Measurements from ENCODE around the gene NOC2L. TPM values are rescaled to one million over a fixed set of nuclear protein-coding genes. Genes with fewer than 3 reads are reported as not detected.

NOC2L gene
- total and polyA plus RNA-seq, 8 donors: 44.9 to 76.8 (median 55.2) TPM

DNA sequence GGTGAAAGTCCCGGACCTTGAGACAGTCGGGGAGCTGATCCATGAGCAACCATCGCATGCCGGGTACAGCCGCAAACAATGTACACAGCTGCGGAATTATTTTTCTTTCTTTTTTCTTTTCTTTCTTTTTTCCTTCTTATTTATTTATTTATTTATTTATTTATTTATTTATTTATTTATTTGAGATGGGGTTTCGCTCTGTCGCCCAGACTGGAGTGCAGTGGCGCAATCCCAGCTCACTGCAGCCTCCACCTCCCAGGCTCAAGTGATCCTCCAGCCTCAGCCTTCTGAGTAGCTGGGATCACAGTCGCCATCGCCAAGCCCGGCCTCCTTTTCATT is 25.4 kb upstream of the NOC2L start:
- no peaks in the 10 kb centered on the region for H3K36me3 ChIP-seq
- TF ChIP-seq, protein P1, sequence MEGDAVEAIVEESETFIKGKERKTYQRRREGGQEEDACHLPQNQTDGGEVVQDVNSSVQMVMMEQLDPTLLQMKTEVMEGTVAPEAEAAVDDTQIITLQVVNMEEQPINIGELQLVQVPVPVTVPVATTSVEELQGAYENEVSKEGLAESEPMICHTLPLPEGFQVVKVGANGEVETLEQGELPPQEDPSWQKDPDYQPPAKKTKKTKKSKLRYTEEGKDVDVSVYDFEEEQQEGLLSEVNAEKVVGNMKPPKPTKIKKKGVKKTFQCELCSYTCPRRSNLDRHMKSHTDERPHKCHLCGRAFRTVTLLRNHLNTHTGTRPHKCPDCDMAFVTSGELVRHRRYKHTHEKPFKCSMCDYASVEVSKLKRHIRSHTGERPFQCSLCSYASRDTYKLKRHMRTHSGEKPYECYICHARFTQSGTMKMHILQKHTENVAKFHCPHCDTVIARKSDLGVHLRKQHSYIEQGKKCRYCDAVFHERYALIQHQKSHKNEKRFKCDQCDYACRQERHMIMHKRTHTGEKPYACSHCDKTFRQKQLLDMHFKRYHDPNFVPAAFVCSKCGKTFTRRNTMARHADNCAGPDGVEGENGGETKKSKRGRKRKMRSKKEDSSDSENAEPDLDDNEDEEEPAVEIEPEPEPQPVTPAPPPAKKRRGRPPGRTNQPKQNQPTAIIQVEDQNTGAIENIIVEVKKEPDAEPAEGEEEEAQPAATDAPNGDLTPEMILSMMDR (IDR thresholded peaks at IDR 0.05): peak in 1 of 2 donors; percentile 8
- ATAC-seq (no peak), DNase-seq (no peak)
- no peak overlapping the region for H3K4me3 ChIP-seq
- H3K9me3 ChIP-seq: no peaks in the 10 kb centered on the region
- no peak overlapping the region for H3K27ac ChIP-seq
- peaks cover 0 to 73% of the 10 kb centered on the region in 2 donors for H3K27me3 ChIP-seq
- intact Hi-C loops (cut with DNase I): no loop called here
- no peaks in the 10 kb centered on the region for H3K4me1 ChIP-seq

DNA sequence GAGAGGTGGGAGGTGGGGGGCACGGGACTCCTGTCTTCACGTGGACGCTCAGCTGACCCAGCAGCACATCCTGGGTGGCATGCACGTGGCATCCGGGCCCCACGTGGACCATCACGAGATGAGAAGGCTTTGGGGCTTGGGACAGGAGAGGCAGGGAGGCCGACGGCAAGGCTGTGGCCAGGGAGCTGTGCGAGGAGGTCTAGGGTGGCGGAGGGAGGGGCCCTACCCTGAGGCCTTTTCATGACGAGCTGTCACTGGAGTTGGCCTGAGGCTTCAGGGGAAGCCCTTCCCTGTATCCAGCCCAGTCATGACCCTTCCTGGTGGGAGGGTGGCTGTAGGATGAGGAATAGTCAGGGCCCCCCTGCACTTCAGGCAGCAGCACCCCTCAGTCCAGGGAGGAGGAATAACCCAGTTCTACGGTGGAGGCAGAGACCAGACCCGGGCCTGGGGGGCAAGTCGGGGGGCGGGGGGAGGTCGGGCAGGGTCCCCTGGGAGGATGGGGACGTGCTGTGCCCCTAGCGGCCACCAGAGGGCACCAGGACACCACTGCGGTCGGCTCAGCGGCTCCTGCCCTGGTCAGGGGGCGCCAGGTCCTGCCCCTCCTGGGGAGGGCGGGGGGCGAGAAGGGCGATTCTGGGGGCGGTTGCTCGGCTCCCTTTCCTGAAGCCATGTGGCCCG is 24.9 kb upstream of the NOC2L start:
- Histone ChIP-seq H3K27me3 (peaks cover 0 to 75% of the 10 kb centered on the region in 2 donors), H3K4me1 (no peaks in the 10 kb centered on the region), H3K9me3 (no peaks in the 10 kb centered on the region), H3K27ac (no peak overlapping the region), H3K4me3 (no peak overlapping the region), H3K36me3 (no peaks in the 10 kb centered on the region)
- ATAC-seq (peak; percentile 83), DNase-seq (peak in 2 of 4 donors; percentile 50 to 90)
- TF ChIP-seq, protein P1 (IDR thresholded peaks at IDR 0.05): peak; percentile 89 to 92
- intact Hi-C loops (cut with DNase I): no loop called here

DNA sequence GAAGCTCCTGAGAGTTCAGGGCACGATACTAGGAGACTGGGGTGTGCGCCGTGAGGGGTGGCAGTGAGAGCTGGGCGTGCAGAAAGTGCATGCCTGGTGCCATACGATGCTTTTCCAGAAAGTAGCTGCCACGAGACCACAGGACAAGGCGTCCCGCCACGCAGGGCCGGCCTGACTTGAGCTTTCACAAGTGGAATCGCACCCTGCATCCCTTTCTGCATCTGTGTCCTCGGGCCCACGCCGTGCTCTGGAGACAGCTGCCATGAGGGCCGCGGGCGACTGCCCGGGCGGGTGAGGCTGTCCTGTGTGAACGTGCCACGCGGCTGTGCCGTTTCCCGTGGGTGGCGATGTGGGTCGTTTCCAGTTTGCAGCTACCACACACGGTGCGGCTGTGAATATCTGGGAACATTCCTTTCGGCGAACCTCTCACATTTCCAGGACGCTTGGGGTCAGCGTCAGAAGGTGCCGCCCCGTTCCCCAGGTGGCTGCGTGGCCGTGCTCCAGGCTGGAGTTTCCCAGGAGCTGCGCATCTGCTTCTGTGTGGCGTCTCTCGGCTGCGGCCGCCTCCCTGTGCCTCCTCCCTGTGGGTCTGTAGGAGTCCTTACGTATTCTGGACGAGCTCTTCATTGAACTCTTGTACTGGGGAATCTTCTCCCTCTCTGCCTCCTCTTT is 23.8 kb upstream of the NOC2L start:
- TF ChIP-seq, protein P1 (IDR thresholded peaks at IDR 0.05): no peak
- no peaks in the 10 kb centered on the region for H3K36me3 ChIP-seq
- no peak overlapping the region for H3K27ac ChIP-seq
- H3K9me3 ChIP-seq: no peaks in the 10 kb centered on the region
- intact Hi-C loops (cut with DNase I): no loop called here
- H3K4me1 ChIP-seq: no peaks in the 10 kb centered on the region
- no peak for ATAC-seq
- H3K4me3 ChIP-seq: no peak overlapping the region
- peak in 1 of 4 donors; percentile 79 for DNase-seq
- peaks cover 0 to 84% of the 10 kb centered on the region in 2 donors for H3K27me3 ChIP-seq

DNA sequence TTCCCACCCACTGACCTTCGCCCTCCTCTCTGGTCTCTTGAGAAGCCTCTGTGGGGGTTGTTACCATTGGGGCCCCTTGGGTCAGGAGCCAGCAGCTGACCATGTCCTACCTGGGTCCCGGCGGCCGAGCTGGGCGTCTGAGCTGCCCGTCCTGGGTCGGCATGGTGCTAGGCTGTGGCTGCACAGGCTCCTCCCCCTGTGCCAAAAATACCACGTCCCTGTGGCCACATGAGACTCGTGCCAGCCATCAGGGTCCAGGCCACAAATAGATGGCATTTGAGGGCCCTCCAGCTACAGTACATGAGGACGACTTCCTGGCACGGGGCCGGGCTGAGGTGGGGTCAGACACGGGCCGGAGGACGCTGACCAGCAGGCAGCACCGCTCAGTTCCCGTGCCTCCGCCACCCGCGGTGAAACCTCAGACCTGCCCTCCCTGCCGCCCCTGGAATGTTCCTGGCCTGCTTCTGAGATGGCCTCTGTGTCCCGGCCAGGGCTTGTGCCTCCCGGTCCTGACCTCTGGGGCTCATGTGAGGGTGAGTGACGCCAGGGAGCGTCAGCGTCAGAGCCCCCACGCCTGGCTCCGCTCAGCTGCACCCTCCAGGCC is 23.0 kb upstream of the NOC2L start, which contains the start of gene PERM1:
Gene PERM1, minus strand, starts transcription at position 139 of the 604 bp plus-strand sequence. CDS start 1,064 bp downstream, outside the sequence.
- DNase-seq (peak in 1 of 4 donors; percentile 76), ATAC-seq (no peak)
- no peaks in the 10 kb centered on the region for H3K9me3 ChIP-seq
- H3K27me3 ChIP-seq: peaks cover 0 to 84% of the 10 kb centered on the region in 2 donors
- no peaks in the 10 kb centered on the region for H3K4me1 ChIP-seq
- no peak within 1 kb of the TSS for H3K27ac ChIP-seq
- no peaks in the 10 kb centered on the region for H3K36me3 ChIP-seq
- intact Hi-C loops (cut with DNase I): no loop called here
- TF ChIP-seq, protein P1 (IDR thresholded peaks at IDR 0.05): no peak
- H3K4me3 ChIP-seq: no peak within 1 kb of the TSS

DNA sequence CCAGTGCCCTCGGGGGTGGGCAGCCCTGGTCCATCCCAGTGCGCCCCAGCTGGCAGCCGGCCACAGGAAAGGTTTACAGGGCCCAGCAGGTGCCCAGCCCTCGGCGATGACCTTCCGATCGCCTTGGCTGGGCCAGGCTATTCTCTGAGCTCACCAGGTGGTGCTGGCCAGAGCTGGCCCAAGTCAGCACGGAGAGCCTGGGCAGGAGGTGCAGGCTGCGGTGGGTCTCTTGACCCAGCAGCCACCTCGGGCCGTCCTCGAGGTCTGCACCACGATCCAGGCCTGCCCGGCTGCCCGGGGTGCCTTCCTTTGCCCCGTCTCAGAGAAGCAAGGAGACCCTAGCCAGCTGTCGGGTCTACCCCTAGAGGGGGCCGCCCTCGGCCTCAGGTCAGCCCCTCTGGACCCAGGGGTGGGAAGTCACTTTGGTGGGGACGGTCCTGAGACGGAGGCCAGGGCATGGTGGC is 22.5 kb upstream of the NOC2L start:
- Histone ChIP-seq H3K27ac (no peak overlapping the region), H3K4me3 (no peak overlapping the region), H3K36me3 (no peaks in the 10 kb centered on the region), H3K9me3 (no peaks in the 10 kb centered on the region), H3K27me3 (peaks cover 0 to 81% of the 10 kb centered on the region in 2 donors), H3K4me1 (no peaks in the 10 kb centered on the region)
- ATAC-seq (no peak), DNase-seq (peak in 1 of 4 donors; percentile 46)
- intact Hi-C loops (cut with DNase I): no loop called here
- TF ChIP-seq, protein P1 (IDR thresholded peaks at IDR 0.05): no peak
